ENCODE results near the gene GNPTG. TPM values are rescaled to one million over a fixed set of nuclear protein-coding genes. Genes with fewer than 3 reads are reported as not detected.

The GNPTG gene
- total and polyA plus RNA-seq, 2 of the 13 experiments (the other 11 are each of a cell fraction or from before 2014, with no cell fraction given), result 22.7 to 71.1 TPM

GRCh38 chr16:1308977-1309885, 42.5 kb upstream of the GNPTG start, which contains the start of gene UBE2I (continued):
- TF ChIP-seq AKNA (CRISPR knock-in tag; IDR thresholded peaks at IDR 0.05; ENCODE audit: borderline replicate concordance), result no peak; the same call in 1 of the 2 replicates
- no peak for TF ChIP-seq HNRNPH1 (optimal IDR thresholded peaks at IDR 0.05; ENCODE audit: low read depth, low read length)
- peak; percentile 90 for TF ChIP-seq ZNF605 (CRISPR knock-in tag; IDR thresholded peaks at IDR 0.05)
- no peak for TF ChIP-seq ZNF646 (CRISPR knock-in tag; IDR thresholded peaks at IDR 0.05)
- peak; percentile 56; the same call in 1 of the 2 replicates for TF ChIP-seq GFI1 (CRISPR knock-in tag; IDR thresholded peaks at IDR 0.05; ENCODE audit: borderline replicate concordance)
- 0 out of 2 replicates have a peak, but pooled peaks have one; percentile 40 for TF ChIP-seq ZNF576 (CRISPR knock-in tag; IDR thresholded peaks at IDR 0.05)
- 0 out of 2 replicates have a peak, but pooled peaks have one; percentile 53 for TF ChIP-seq SP140L (CRISPR knock-in tag; IDR thresholded peaks at IDR 0.05; ENCODE audit: borderline replicate concordance)
- no peak for TF ChIP-seq FIP1L1 (IDR thresholded peaks at IDR 0.05; ENCODE audit: borderline replicate concordance, insufficient read depth, low read depth, low read length)
- no peak for TF ChIP-seq ZNF513 (CRISPR knock-in tag; conservative IDR thresholded peaks at IDR 0.05)
- TF ChIP-seq MLX (CRISPR knock-in tag; IDR thresholded peaks at IDR 0.05), result no peak
- TF ChIP-seq FOXO1 (CRISPR knock-in tag; IDR thresholded peaks at IDR 0.05), result 0 out of 2 replicates have a peak, but pooled peaks have one; percentile 13
- TF ChIP-seq LCORL (IDR thresholded peaks at IDR 0.05), result no peak
- no peak for TF ChIP-seq LCORL (CRISPR knock-in tag; IDR thresholded peaks at IDR 0.05)
- no peak for TF ChIP-seq PPARG (CRISPR knock-in tag; conservative IDR thresholded peaks at IDR 0.05)
